GM12892 (cell line): ENCODE data around the gene WIPF2.

ENCODE experiments used
- DNase-seq: peaks from one replicate; pipeline ENCODE4 v3.0.0; 2011; ENCODE audit not compliant: insufficient read length
- FAIRE-seq: peaks from 2 replicates; lab custom pipeline; 2011; peaks lifted over from hg19 to GRCh38; lab: Jason Lieb, UNC
- POLR2A ChIP-seq: IDR thresholded peaks from 2 replicates; pipeline ENCODE4 v1.6.1; 2011; ENCODE audit warnings: low read depth, low read length, control low read depth
- POLR2AphosphoS5 ChIP-seq: IDR thresholded peaks from 2 replicates; pipeline ENCODE4 v1.6.1; 2011; ENCODE audit warnings: low read depth, low read length, control low read depth
- TAF1 ChIP-seq: IDR thresholded peaks from 2 replicates; pipeline ENCODE4 v1.6.1; 2011; ENCODE audit warnings: low read depth, mild to moderate bottlenecking, control low read depth, low read length, borderline replicate concordance

WIPF2 gene

DNA sequence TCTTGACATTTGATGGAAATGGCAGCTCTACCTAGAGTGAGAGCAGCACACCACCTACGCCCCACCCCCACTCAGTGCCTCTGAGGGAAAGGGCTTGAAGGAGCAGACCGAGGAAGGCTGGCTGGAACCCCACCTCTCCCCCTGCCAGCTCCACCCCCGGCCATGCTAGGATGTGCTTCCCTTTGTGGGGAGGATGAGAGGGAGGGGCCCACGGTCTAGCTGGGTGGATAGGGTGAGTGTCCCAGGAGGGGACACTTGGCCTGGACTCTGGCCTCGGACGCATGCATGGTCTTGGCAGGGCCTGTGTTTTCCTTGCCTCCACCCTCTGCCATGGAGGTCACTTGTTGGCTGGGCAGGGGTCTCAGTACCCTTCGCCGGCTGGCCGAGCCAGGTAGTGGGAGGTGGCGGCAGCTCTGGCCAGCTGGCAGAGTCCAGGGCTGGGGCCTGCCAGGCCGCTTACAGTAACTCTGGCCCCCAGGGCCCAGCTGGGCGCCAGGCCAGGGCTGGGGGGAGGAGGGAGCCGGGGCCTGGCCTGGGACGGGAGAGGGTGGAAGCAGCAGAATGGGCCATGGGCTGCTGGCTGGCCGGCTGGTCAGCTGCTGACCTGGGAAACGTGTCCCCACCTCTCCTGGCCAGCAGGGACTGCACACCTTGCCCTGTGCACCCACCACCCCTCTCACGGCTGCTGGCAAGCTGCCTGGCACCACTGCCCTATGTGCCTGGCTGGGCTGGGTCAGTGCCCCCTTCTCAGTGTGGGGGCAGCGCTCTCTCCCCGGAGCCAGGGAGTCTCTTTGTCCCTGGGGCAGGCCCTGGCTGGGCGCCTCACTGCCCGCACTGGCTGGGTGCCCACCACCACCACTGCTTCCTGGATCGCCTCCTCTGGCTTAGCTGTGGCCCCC is 112.9 kb downstream of the WIPF2 start:
- FAIRE-seq (no peak), DNase-seq (no peak)
- TF ChIP-seq POLR2A (no peak), POLR2AphosphoS5 (no peak), TAF1 (no peak)
